Tibial nerve (tissue), 4 donors: ENCODE data around the gene RPS6KA2. TPM values are rescaled to one million over a fixed set of nuclear protein-coding genes. Genes with fewer than 3 reads are reported as not detected.

Experiments used
- DNase-seq, 2 donors: peaks; one replicate each; pipeline ENCODE4 v3.0.0-alpha.2; 2019; ENCODE audit warnings: low spot score in 2 of 2
- H3K27ac ChIP-seq, 4 donors: fragments of 200-600 bp; sonication (generic) in 3 of 4; one replicate each; pipeline ENCODE4 v1.5.1; 2017 to 2019; ENCODE audit warnings: mild to moderate bottlenecking in 1 of 4
- H3K27me3 ChIP-seq, 2 donors: fragments of 200-600 bp; sonication (generic) in 1 of 2; one replicate each; pipeline versions ENCODE4 v1.5.1 to v1.6.0; 2017 to 2019
- H3K36me3 ChIP-seq, 3 donors: fragments of 200-600 bp; sonication (generic); one replicate each; pipeline ENCODE4 v1.5.1; 2018 to 2019
- H3K4me1 ChIP-seq, 4 donors: fragments of 200-600 bp; sonication (generic) in 3 of 4; one replicate each; pipeline ENCODE4 v1.5.1; 2017 to 2019
- H3K4me3 ChIP-seq, 4 donors: fragments of 200-600 bp; sonication (generic) in 3 of 4; one replicate each; pipeline ENCODE4 v1.5.1; 2017 to 2019; ENCODE audit warnings: mild to moderate bottlenecking in 1 of 4, moderate library complexity in 1 of 4
- H3K9me3 ChIP-seq, 4 donors: fragments of 200-600 bp; sonication (generic) in 3 of 4; one replicate each; pipeline ENCODE4 v1.5.1; 2017 to 2019
- EP300 ChIP-seq, 2 donors: sonication (generic); formaldehyde crosslinking; IDR thresholded peaks; one replicate each; pipeline ENCODE4 v1.6.1; 2017; ENCODE audit warnings: antibody characterized with exemption in 2 of 2, mild to moderate bottlenecking in 1 of 2
- POLR2A ChIP-seq, 2 donors: fragments of 450-650 bp; IDR thresholded peaks; one replicate each; pipeline ENCODE4 v1.6.1; 2017; ENCODE audit warnings: antibody characterized with exemption in 2 of 2, mild to moderate bottlenecking in 2 of 2, moderate library complexity in 2 of 2
- WGBS, 2 donors: methylation state at CpG; one replicate each; pipeline ENCODE4 v1.1.5; 2018; 5-methylcytosine and 5-hydroxymethylcytosine counted together
- total RNA-seq, 4 donors: library from RNA; depleted of rRNA; stranded (reverse); fragments of >200 nt; gene quantifications; one replicate each; pipeline ENCODE4 v1.1.0, GENCODE V29; 2016
- TF ChIP-seq, protein P1 (sequence below), 5 experiments: fragments of 200-600 bp in 3 of 5; fragments of 450-650 bp in 2 of 5; sonication (generic) in 3 of 5; IDR thresholded peaks; one replicate each; pipeline ENCODE4 v1.5.1; 2016 to 2019; ENCODE audit warnings: antibody characterized with exemption in 5 of 5, mild to moderate bottlenecking in 3 of 5, moderate library complexity in 2 of 5

The RPS6KA2 gene
- total RNA-seq, 4 donors from 2014 or later, result 89.6 to 153 (median 103) TPM

DNA sequence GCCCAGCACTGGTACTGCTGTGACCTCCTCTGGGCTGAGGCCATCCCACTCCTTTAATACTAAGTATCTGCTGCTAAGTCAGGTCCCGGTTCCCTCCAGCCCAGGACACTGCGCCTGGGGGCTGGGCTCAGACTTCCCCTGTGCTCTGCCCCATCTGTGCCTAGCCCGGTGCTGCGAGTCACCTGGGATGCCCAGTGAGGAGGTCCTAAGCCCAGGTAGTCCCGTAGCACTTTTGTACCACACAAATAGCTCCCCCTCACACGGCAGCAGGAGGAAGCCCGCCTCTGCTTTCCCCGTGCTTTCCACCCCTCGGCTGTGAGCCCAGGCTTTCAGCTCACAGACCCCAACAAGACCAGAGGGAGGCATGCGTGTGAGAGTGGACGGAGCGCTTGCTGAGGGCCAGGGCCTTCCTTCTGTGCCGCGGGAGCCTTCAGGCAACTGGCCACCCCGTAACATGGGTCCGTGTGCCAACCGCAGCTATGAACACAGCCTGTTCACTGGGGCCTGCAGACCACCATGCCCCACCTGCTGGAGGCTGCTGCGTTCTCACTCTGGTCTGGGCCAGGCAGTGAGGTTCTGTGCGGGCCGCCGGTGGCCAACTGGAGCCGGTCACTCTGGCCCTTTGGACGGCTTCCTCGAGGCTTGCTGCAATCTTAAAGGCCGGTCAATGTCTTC, 164.5 kb downstream of the RPS6KA2 start:
- H3K9me3 ChIP-seq, result no peaks in the 10 kb centered on the region
- TF ChIP-seq, protein P1, sequence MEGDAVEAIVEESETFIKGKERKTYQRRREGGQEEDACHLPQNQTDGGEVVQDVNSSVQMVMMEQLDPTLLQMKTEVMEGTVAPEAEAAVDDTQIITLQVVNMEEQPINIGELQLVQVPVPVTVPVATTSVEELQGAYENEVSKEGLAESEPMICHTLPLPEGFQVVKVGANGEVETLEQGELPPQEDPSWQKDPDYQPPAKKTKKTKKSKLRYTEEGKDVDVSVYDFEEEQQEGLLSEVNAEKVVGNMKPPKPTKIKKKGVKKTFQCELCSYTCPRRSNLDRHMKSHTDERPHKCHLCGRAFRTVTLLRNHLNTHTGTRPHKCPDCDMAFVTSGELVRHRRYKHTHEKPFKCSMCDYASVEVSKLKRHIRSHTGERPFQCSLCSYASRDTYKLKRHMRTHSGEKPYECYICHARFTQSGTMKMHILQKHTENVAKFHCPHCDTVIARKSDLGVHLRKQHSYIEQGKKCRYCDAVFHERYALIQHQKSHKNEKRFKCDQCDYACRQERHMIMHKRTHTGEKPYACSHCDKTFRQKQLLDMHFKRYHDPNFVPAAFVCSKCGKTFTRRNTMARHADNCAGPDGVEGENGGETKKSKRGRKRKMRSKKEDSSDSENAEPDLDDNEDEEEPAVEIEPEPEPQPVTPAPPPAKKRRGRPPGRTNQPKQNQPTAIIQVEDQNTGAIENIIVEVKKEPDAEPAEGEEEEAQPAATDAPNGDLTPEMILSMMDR (IDR thresholded peaks at IDR 0.05), result no peak
- TF ChIP-seq EP300 (IDR thresholded peaks at IDR 0.05), result no peak
- no peak for TF ChIP-seq POLR2A (IDR thresholded peaks at IDR 0.05)
- H3K27me3 ChIP-seq, result no peaks in the 10 kb centered on the region
- no peak overlapping the region for H3K4me3 ChIP-seq
- 84 to 90% methylated on average over 17 to 19 of the region's 25 CpGs for WGBS, 2 donors
- peaks cover 0 to 83% (median 0%) of the 10 kb centered on the region in 3 donors for H3K36me3 ChIP-seq
- DNase-seq, result no peak
- peaks cover 0 to 15% (median 0%) of the 10 kb centered on the region in 4 donors for H3K4me1 ChIP-seq
- no peak overlapping the region for H3K27ac ChIP-seq

DNA sequence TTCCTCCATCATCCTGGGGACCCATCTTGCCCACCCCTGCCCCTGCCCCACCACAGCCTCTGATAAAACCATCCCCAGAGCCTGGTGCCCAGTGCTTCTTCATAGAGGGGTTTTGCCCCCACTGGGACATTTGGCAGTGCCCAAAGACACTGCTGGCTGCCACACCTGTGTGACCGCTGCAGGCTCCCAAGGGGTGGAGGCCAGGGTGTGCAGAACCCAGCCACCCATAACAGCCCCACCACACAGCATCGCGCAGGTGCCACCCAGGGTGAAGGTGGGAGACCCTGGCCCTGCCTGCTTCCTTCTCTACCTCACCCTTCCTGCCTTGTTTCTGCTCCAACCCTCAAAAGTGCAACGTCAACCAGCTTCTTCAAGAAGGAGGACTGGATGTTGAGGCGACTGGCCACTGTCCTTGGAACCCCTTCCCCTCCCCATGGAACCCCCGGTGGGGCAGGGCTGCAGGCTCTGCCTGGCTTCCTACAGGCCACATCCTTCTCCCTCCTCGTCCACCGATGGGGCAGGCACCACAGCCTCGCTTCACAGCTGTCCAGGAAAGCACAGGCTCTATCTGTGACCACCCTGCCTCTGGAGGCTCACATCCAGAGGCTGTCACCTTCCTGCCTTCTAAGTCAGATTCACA, 165.1 kb downstream of the RPS6KA2 start:
- H3K4me1 ChIP-seq, result peaks cover 0 to 15% (median 0%) of the 10 kb centered on the region in 4 donors
- no peak for DNase-seq

DNA sequence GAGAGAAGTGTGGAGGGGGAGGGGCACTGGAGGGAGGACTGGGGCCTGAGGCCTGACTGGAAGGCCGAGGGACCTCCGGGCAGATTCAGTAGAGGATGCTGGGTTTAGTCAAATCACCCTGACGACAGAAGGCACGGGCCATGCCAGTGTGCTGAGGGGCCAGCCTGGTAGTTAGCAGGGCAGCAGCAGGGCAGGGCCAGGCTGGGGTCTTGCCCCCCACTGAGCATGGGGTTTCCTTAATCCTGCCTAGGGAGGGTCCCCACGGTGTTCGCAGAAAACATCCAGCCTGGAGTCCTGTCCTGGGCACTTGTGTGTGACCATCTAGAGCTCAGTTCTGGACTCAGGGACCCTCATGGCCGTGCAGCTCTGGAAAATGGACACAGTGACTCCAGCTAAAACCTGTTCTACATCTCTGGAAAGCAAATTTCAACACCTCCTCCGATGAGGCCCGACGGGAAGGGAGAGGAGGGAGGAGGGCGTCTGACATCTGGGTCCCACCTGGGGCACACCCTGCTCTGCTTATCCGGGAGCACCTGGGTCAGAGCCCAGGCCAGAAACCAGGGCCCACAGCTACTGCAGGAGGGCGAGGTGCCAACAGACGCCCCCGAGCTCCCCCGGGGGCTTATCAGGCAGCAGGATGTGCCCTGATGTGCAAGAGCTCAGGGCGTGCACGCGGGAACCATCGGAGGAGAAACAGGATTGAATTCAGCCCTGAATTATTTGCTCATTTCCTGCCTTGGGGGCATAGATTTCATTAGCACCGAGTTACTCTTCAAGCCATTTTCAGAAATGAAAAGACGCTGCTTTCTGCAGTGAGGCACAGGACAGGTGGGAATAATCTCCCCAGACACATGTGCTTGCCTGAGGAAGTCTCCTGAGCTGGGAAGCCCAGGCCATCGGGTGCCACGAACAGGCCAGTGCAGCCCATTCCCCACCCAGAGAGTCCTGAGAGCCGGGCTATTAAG, 166.3 kb downstream of the RPS6KA2 start:
- H3K9me3 ChIP-seq, result no peaks in the 10 kb centered on the region
- H3K27me3 ChIP-seq, result no peaks in the 10 kb centered on the region
- H3K36me3 ChIP-seq, result peaks cover 0 to 87% (median 0%) of the 10 kb centered on the region in 3 donors
- WGBS, 2 donors, result 50 to 51% methylated on average over 24 to 25 of the region's 25 CpGs
- peaks cover 0 to 10% (median 0%) of the 10 kb centered on the region in 4 donors for H3K4me1 ChIP-seq
- H3K4me3 ChIP-seq, result no peak overlapping the region
- TF ChIP-seq EP300 (IDR thresholded peaks at IDR 0.05), result no peak
- TF ChIP-seq POLR2A (IDR thresholded peaks at IDR 0.05), result no peak
- TF ChIP-seq, protein P1 (IDR thresholded peaks at IDR 0.05), result no peak
- H3K27ac ChIP-seq, result no peak overlapping the region
- DNase-seq, result no peak

More for the DNA sequence above, 165.1 kb downstream of the RPS6KA2 start:
- no peaks in the 10 kb centered on the region for H3K9me3 ChIP-seq
- H3K27me3 ChIP-seq, result no peaks in the 10 kb centered on the region
- TF ChIP-seq, protein P1 (IDR thresholded peaks at IDR 0.05), result no peak
- TF ChIP-seq EP300 (IDR thresholded peaks at IDR 0.05) (no peak), POLR2A (IDR thresholded peaks at IDR 0.05) (no peak)
- no peak overlapping the region for H3K4me3 ChIP-seq
- 81 to 87% methylated on average over 8 to 9 of the region's 9 CpGs for WGBS, 2 donors
- peaks cover 0 to 85% (median 0%) of the 10 kb centered on the region in 3 donors for H3K36me3 ChIP-seq
- no peak overlapping the region for H3K27ac ChIP-seq

DNA sequence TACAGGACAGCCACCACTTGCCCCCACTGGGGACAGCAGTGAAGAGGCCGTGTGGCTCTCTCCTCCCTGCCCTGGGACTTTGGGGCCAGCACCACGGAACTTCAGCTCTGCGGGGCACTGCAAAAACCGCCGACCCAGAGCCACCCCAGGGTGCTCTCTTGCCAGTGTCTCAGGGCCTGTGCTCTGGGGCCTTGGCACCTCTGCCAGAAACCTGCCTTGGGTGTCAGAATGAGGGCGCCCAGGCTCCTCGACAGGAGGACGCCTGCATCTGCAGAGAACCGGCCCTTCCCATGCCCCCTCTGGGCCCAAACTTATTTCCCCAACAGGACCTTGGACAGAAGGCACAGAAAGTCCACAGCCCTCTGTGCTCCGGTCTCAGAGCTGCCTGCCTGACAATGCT, 167.1 kb downstream of the RPS6KA2 start:
- TF ChIP-seq POLR2A (IDR thresholded peaks at IDR 0.05), result no peak
- no peak for TF ChIP-seq EP300 (IDR thresholded peaks at IDR 0.05)
- TF ChIP-seq, protein P1 (IDR thresholded peaks at IDR 0.05), result no peak
- peaks cover 0 to 5% (median 0%) of the 10 kb centered on the region in 4 donors for H3K4me1 ChIP-seq
- 76 to 97% methylated on average over 5 to 10 of the region's 10 CpGs for WGBS, 2 donors
- no peak overlapping the region for H3K4me3 ChIP-seq
- no peaks in the 10 kb centered on the region for H3K9me3 ChIP-seq
- no peaks in the 10 kb centered on the region for H3K27me3 ChIP-seq
- DNase-seq, result no peak
- no peak overlapping the region for H3K27ac ChIP-seq
- peaks cover 0 to 87% (median 0%) of the 10 kb centered on the region in 3 donors for H3K36me3 ChIP-seq
